Heart left ventricle (tissue), 13 donors: ENCODE measurements around the gene PEPD.

Source experiments
- CTCF ChIP-seq, 12 donors: fragments of 200-600 bp; sonication (generic) in 4 of 12; IDR thresholded peaks; one replicate each; pipeline versions ENCODE4 v1.5.0 to v1.8.0; 2018 to 2022; ENCODE audit warnings: antibody characterized with exemption in 12 of 12, mild to moderate bottlenecking in 5 of 12
- POLR2A ChIP-seq, 2 donors: fragments of 450-650 bp; IDR thresholded peaks; one replicate each; pipeline ENCODE4 v1.6.1; 2017; ENCODE audit warnings: antibody characterized with exemption in 2 of 2, mild to moderate bottlenecking in 2 of 2, moderate library complexity in 2 of 2
- donor health status: ischemic (EF 13 %, LVEDD 7.1; RV severe dilation, severe dysfunction).
- donor health status: DM: no; HTN: yes; CAD: no.
- donor health status: DM: no; HTN: no; CAD: no.
- donor health status: ischemic (EF 25% LVEDD 6.9; RV normal size, moderate dysfunction).
- donor health status: ischemic (EF 25% LVEDD 5.7; RV mildly dilated, moderate dysfunction).
- donor health status: ischemic (EF 35%, LVEDD 5.7; RV mildly dilated, moderate dysfunction).
- donor health status: nonischemic (EF 11% LVEDD 7.7; RV severe dilation, severe dysfunction).
- donor health status: DM: yes; HTN: yes; CAD: no.
- donor health status: PGD.
- donor health status: ischemic (EF 29% LVEDD 5.4; RV normal size, mild dysfunction).
- donor health status: nonischemic (EF 23%, LVEDD 6.1; RV moderate dilation, normal function).

DNA sequence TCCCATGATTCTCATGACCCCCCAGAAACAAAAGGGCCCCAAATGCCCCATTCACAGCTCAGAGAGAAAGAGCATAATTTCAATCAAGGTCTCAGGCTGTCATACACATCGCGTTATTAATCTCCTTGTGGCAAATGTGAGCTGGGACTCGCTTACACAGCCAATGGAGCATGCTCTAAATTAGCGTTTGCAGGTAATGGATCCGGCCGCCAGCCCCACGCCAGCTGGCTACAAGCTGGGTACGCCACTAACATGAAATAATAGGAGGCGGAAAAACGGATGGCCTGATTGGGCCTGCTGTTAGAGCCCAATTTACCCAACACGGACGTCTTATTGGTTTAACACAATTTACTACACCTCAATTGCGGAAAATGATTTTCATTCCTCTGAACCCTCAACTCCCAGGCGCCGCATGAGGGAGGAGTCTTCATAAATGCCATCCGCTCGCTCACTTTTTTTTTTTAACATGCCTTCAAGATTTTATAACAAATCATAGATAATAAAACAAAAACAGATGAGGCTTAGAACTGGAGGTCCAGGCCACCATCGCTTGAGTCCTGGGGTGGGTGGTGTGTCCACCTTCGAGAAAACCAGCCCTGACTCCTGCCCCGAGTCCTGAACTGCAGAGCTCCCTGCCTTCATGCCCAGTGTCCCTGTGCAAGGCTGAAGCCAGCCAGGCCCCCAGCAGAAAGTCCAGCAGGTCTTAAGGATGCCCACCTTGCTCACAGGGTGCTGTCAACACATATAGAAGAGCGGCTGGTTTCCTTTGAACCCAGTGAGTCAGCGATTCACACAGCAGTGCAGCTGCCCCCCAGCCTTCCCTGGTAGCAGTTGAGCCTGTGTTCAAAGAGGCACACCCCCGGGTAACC, 62.1 kb downstream of the PEPD start:
- TF ChIP-seq CTCF (IDR thresholded peaks at IDR 0.05): no peak
- TF ChIP-seq POLR2A (IDR thresholded peaks at IDR 0.05): no peak
